ENCODE measurements around the gene SLC6A7. TPM values are rescaled to one million over a fixed set of nuclear protein-coding genes. Genes with fewer than 3 reads are reported as not detected.

SLC6A7 gene
- total and polyA plus RNA-seq, 2 donors from 2014 or later, result not detected

DNA sequence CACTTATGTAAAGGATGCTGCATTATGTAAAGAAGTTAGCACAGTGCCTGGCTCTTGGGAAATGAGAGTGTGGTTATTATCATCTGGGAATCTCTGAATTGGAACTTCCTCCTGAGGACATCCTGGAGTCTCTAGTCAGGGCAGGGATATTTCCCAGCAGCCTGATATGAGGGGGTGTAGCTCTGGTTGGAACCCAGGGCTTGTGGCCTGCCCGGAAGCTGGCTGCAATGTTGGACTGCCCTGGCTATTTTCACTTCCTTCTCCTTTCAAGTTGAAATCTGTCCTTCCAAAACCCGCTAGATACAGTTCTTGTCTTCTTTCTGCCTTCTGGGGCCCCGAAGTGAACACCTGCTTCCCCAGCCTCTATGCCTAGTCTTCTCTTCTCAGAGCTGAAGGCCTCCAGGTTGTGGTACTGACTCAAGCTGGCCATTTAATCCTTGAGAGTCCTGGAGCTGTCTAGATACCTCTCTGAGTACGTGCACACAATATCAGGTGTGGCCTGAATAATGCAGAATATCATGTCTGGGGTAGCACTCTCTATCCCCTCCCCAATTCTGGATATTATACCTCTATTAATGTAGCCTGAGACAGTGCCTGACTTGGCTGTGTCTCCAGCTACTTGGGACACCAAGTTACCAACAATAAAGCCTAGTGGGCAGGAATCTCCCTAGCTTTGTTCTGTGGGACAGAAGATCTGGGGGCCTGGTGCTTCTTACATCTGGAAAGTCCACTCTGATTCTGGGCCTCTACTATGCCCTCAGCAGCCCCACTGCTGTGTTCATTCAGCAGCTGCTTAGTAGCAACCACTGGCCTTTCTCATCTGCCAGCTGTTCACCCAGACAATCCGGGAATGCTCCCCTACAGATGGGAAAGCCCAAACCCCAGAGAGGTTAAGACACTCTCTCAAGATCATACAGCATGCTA, 45.0 kb downstream of the SLC6A7 start:
- intact Hi-C loops (cut with DNase I), result no loop called here
- Histone ChIP-seq H3K36me3 (ENCODE audit: control insufficient read depth in 2 of 3, insufficient read depth in 3 of 3, low read length in 3 of 3) (no peaks in the 10 kb centered on the region), H3K27ac (ENCODE audit: low read depth in 2 of 2, low read length in 2 of 2) (no peak overlapping the region), H3K9ac (ENCODE audit: low read length in 3 of 3) (no peak overlapping the region), H3K4me3 (ENCODE audit: low read length in 3 of 3) (peak overlapping the region in 1 of 3 donors; percentile 11), H3K9me3 (ENCODE audit: control insufficient read depth in 2 of 3, insufficient read depth in 1 of 3, low read length in 3 of 3) (no peaks in the 10 kb centered on the region), H3K4me1 (ENCODE audit: control insufficient read depth in 2 of 3, insufficient read depth in 2 of 3, low read depth in 1 of 3, low read length in 3 of 3) (peaks cover 0 to 3% (median 0%) of the 10 kb centered on the region in 3 donors), H3K27me3 (ENCODE audit: control insufficient read depth, insufficient read depth, low read length) (no peaks in the 10 kb centered on the region)
- DNase-seq (no peak), FAIRE-seq (no peak)
- TF ChIP-seq, protein P1, sequence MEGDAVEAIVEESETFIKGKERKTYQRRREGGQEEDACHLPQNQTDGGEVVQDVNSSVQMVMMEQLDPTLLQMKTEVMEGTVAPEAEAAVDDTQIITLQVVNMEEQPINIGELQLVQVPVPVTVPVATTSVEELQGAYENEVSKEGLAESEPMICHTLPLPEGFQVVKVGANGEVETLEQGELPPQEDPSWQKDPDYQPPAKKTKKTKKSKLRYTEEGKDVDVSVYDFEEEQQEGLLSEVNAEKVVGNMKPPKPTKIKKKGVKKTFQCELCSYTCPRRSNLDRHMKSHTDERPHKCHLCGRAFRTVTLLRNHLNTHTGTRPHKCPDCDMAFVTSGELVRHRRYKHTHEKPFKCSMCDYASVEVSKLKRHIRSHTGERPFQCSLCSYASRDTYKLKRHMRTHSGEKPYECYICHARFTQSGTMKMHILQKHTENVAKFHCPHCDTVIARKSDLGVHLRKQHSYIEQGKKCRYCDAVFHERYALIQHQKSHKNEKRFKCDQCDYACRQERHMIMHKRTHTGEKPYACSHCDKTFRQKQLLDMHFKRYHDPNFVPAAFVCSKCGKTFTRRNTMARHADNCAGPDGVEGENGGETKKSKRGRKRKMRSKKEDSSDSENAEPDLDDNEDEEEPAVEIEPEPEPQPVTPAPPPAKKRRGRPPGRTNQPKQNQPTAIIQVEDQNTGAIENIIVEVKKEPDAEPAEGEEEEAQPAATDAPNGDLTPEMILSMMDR (IDR thresholded peaks at IDR 0.05; ENCODE audit: borderline replicate concordance, extremely low read depth, insufficient read depth), result no peak

DNA sequence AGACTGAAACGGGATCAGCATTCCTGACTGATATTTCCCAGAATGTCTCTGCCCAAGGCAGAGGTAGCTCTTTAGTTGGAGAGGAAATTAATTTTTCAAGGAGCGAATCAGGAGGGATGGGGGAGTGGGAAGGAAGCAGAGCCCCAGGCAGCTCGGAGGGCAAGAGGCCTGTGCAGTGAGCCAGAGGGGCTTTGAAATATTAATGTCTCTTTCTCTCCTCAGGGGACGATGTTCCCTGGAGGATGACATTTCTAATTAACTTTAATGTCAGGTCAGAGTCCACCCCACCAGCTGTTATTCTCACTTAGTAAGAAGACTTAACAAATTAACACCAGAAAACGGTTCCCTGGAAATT, 45.6 kb downstream of the SLC6A7 start:
- Histone ChIP-seq H3K27ac (ENCODE audit: low read depth in 2 of 2, low read length in 2 of 2) (no peak overlapping the region), H3K9ac (ENCODE audit: low read length in 3 of 3) (no peak overlapping the region), H3K27me3 (ENCODE audit: control insufficient read depth, insufficient read depth, low read length) (no peaks in the 10 kb centered on the region), H3K4me3 (ENCODE audit: low read length in 3 of 3) (peak overlapping the region in 1 of 3 donors; percentile 11), H3K9me3 (ENCODE audit: control insufficient read depth in 2 of 3, insufficient read depth in 1 of 3, low read length in 3 of 3) (no peaks in the 10 kb centered on the region), H3K4me1 (ENCODE audit: control insufficient read depth in 2 of 3, insufficient read depth in 2 of 3, low read depth in 1 of 3, low read length in 3 of 3) (peaks cover 0 to 3% (median 0%) of the 10 kb centered on the region in 3 donors), H3K36me3 (ENCODE audit: control insufficient read depth in 2 of 3, insufficient read depth in 3 of 3, low read length in 3 of 3) (no peaks in the 10 kb centered on the region)
- DNase-seq (peak in 3 of 5 donors; percentile 70 to 83 (median 83)), FAIRE-seq (no peak)
- intact Hi-C loops (cut with DNase I), result no loop called here
- TF ChIP-seq, protein P1 (IDR thresholded peaks at IDR 0.05; ENCODE audit: borderline replicate concordance, extremely low read depth, insufficient read depth), result no peak

DNA sequence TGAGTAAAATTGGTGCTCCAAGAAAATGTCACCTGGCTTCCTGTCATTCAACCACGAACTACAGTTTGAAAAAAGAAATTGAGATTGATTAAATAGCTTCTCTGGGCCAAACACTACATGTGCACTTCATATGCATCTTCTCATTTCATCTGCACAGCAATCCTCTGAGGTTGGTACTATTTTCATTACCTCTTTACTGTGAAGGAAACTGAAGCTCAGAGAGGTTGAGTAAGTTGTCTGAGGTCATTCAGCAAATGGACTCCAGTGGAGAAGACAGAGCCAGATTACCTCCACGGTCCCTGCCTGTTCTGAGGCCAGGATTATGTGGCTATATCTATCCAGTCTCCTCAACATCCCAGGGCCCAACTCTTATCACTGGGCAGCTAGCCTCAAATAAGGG, 46.5 kb downstream of the SLC6A7 start:
- no peak overlapping the region for H3K27ac ChIP-seq (ENCODE audit: low read depth in 2 of 2, low read length in 2 of 2)
- TF ChIP-seq, protein P1 (IDR thresholded peaks at IDR 0.05; ENCODE audit: borderline replicate concordance, extremely low read depth, insufficient read depth), result no peak
- H3K9me3 ChIP-seq (ENCODE audit: control insufficient read depth in 2 of 3, insufficient read depth in 1 of 3, low read length in 3 of 3), result no peaks in the 10 kb centered on the region
- intact Hi-C loops (cut with DNase I), result no loop called here
- no peak overlapping the region for H3K4me3 ChIP-seq (ENCODE audit: low read length in 3 of 3)
- peaks cover 0 to 3% (median 0%) of the 10 kb centered on the region in 3 donors for H3K4me1 ChIP-seq (ENCODE audit: control insufficient read depth in 2 of 3, insufficient read depth in 2 of 3, low read depth in 1 of 3, low read length in 3 of 3)
- FAIRE-seq (no peak), DNase-seq (no peak)
- H3K36me3 ChIP-seq (ENCODE audit: control insufficient read depth in 2 of 3, insufficient read depth in 3 of 3, low read length in 3 of 3), result no peaks in the 10 kb centered on the region
- H3K27me3 ChIP-seq (ENCODE audit: control insufficient read depth, insufficient read depth, low read length), result no peaks in the 10 kb centered on the region
- no peak overlapping the region for H3K9ac ChIP-seq (ENCODE audit: low read length in 3 of 3)

All from kidney (tissue), 14 donors.